NCI-H128 (cell line): ENCODE data around the gene S1PR5.
"Not testable (repeated sequence)": the region's sequence is repeated elsewhere in the genome, so short reads cannot be mapped to it uniquely, and the experiment has no call there.

ENCODE experiments used
- DNase-seq: peaks from one replicate; lab custom pipeline; 2025; ENCODE audit not compliant: unreplicated experiment; lab: John Stamatoyannopoulos, UW

S1PR5 gene

GRCh38 chr19:10544753-10545251, 27.6 kb upstream of the S1PR5 start:
- no peak for DNase-seq

GRCh38 chr19:10544242-10544752, 27.1 kb upstream of the S1PR5 start:
- no peak for DNase-seq

- peak; percentile 67 for DNase-seq
These were observed 26.4 kb upstream of the S1PR5 start, which contains the start of gene ATG4D for GRCh38 chr19:10543420-10544241. ATG4D (plus strand) TSS chr19:10543904; CDS start chr19:10544091, 187 bp downstream.

- no peak for DNase-seq
These were observed 25.8 kb upstream of the S1PR5 start for GRCh38 chr19:10543059-10543419.

- DNase-seq = not testable (repeated sequence)
These were observed 21.8 kb upstream of the S1PR5 start for GRCh38 chr19:10539016-10539415.

GRCh38 chr19:10538204-10538983, 21.1 kb upstream of the S1PR5 start:
- no peak for DNase-seq

- DNase-seq = no peak
These were observed 20.4 kb upstream of the S1PR5 start for GRCh38 chr19:10537668-10538067.

- DNase-seq = no peak
These were observed 18.4 kb upstream of the S1PR5 start for GRCh38 chr19:10535613-10536012.

- DNase-seq = no peak
These were observed 16.6 kb upstream of the S1PR5 start for GRCh38 chr19:10533646-10534386.

- no peak for DNase-seq
These were observed 15.2 kb upstream of the S1PR5 start for GRCh38 chr19:10532457-10532856.

GRCh38 chr19:10526887-10527286, 9.6 kb upstream of the S1PR5 start:
- DNase-seq = not testable (repeated sequence)

GRCh38 chr19:10525636-10526035, 8.4 kb upstream of the S1PR5 start:
- DNase-seq = no peak

GRCh38 chr19:10523135-10523636, 5.9 kb upstream of the S1PR5 start:
- DNase-seq = no peak

- DNase-seq = no peak
These were observed 4.4 kb upstream of the S1PR5 start for GRCh38 chr19:10521461-10522171.

GRCh38 chr19:10520652-10521318, 3.5 kb upstream of the S1PR5 start:
- no peak for DNase-seq

- no peak for DNase-seq
These were observed 2.2 kb upstream of the S1PR5 start for GRCh38 chr19:10519421-10519820.

GRCh38 chr19:10518444-10519361, 1.5 kb upstream of the S1PR5 start:
- DNase-seq = no peak

- no peak for DNase-seq
These were observed 655 bp upstream of the S1PR5 start for GRCh38 chr19:10517760-10518443.
